A172 (cell line): ENCODE results near the gene SUGCT. TPM values are rescaled to one million over a fixed set of nuclear protein-coding genes. Genes with fewer than 3 reads are reported as not detected.

Source experiments
- DNase-seq: peaks from one replicate; pipeline ENCODE4 v3.0.0-alpha.2; 2015; ENCODE audit warnings: low spot score
- total RNA-seq: library from RNA; depleted of rRNA; stranded (reverse); fragments of >200 nt; shearing (Covaris generic); gene quantifications from 2 replicates; pipeline ENCODE4 v1.2.3, GENCODE V29; 2014

The SUGCT gene
- total RNA-seq, 1 experiment from 2014 or later: 3.3 TPM

GRCh38 chr7:40324914-40325313 lies 190.1 kb downstream of the SUGCT start:
- DNase-seq: no peak

DNA sequence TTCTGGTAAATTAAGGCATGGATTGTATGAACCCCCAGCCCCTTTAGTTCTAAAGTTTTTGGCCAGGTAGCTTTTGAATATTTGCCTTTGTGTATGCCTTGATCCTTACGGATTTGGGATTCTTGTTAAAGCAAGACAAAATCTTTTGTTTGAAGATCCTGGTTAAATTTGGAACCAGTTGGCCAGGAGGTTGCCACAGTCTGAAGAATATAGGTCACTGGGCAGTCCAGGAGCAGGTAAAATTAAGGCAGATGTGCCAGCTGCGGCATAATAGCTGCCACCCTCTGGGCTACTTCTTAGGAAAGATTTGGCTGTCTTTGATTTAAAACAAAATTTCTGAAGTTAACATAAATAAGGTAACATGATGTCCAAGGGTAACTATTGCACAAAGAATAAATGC lies 192.3 kb downstream of the SUGCT start:
- no peak for DNase-seq

GRCh38 chr7:40327873-40328272 lies 193.1 kb downstream of the SUGCT start:
- DNase-seq: no peak

GRCh38 chr7:40329601-40330153 lies 194.9 kb downstream of the SUGCT start:
- DNase-seq: peak; percentile 53

- no peak for DNase-seq
Measured at GRCh38 chr7:40330408-40330807, 195.6 kb downstream of the SUGCT start.

DNA sequence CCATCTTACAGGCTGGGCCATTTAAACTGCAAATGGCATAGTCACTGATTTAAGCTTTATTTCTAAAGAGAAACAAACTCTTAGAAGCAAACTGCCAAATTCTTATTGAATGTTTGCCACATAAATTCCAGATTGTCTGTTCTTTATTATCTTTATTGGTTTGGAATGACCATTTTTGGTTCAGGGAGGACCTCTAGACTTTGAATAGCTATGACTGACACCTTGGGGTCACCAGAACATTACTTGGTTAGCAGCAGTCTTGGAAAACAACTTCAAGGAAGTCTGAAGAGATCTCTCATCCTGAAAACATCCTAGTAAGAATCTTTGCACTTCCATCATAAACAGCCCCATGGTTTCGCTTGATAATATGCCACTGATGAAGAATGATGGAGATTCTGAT lies 197.1 kb downstream of the SUGCT start:
- no peak for DNase-seq

- DNase-seq: no peak
Measured at GRCh38 chr7:40332516-40332915, 197.7 kb downstream of the SUGCT start.

- DNase-seq: no peak
Measured at GRCh38 chr7:40341836-40342235, 207.0 kb downstream of the SUGCT start.

DNA sequence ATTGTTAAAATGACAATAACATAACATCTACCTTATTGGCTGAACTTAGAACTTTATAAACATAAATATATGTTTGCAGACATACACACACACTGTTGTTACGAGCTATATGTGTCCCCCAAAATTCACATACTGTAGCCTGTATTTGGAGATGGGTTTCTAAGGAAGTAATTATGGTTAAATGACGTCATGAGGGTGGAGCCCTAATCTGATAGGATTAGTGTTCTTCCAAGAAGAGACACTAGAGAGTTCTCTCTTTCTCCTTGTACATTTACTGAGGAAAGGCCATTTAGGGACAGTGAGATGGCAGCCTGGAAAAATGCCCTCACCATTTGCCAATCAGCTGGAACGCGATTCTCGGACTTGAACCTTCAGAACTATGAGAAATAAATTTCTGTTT lies 211.7 kb downstream of the SUGCT start:
- DNase-seq: no peak

DNA sequence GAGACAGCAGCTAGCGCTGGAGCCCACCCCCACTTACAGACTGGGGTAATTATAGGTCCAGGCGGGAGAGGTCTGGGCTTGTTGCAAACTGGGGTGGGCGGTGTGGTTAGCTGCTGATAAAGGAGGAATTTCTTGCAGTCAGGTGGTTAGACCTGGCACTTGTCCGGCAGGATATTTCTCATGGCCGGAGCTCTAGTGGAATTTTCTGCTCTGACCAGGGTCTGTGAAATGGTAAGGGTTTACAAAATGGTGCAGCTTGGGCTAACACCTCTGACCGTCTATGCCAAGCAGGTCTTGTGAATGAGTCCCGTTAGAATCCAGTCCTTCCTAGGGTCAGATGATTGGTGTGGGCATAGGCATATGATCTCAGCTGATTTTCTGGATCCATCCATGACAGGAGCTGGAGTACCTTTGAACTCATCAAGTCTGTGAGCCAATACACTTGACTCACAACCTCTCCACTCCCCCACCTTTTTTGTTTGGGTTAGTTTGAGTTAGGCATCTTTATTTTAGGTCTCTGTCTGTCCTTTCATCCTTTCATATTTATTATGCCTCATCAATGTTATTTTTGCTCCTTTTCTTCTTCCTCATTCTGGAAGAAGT lies 213.4 kb downstream of the SUGCT start:
- DNase-seq: peak; percentile 45

- DNase-seq: no peak
Measured at GRCh38 chr7:40350100-40350499, 215.3 kb downstream of the SUGCT start.

DNA sequence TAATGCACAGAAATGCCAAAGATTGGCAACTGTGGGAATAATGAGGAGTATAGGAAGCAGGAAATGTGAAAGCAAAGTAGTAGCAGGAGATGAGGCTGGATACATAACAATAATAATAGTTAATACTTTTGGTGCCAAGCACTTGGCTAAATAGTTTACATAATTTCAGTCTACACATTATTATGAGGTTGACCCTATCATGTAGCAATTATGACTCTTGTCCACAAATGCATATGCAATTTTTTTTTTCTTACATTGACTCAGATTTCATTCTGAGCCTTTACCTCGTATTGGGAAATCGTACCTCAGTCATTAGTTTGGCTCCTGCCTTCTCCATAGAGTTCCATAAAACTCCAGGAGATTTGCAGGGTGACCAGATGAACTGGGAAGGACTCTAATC lies 219.9 kb downstream of the SUGCT start:
- DNase-seq: no peak

- no peak for DNase-seq
Measured at GRCh38 chr7:40356312-40356711, 221.5 kb downstream of the SUGCT start.

DNA sequence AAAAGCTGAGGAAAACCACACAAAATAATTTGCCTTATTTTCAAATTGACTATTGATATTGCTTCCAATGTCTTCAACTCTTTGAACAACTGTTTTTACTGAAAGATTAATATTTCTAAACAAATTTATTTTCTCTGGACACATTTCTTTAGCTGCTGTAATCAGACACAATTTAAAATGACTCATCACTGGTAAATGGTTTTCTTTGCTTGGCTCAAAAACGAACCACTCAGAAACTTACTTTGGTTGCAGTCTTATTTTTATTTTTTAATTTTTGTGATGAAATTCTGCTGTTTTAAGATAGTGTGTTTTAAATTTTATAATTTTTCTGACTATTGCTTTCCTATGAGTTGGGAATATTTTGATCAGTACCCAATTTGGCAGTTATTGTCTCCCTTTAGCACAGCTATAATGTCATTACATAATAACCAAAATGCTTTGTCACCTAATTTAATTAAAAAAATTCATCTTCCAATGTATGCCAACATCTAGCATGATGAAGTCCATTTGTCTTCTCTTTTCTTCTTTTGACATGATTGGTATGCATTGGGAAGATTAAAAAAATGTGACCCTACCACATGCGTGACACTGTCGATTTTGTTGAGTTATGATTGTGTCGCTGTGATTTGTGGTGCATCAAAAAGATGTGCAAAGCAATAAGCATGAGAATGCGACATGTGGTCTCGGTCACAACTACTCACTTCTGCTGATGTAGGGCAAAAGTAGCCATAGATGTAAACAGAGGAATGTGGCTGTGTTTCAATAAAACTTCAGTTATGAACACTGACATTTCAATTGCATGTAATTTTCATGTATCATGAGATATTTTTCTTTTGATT lies 222.3 kb downstream of the SUGCT start:
- no peak for DNase-seq

DNA sequence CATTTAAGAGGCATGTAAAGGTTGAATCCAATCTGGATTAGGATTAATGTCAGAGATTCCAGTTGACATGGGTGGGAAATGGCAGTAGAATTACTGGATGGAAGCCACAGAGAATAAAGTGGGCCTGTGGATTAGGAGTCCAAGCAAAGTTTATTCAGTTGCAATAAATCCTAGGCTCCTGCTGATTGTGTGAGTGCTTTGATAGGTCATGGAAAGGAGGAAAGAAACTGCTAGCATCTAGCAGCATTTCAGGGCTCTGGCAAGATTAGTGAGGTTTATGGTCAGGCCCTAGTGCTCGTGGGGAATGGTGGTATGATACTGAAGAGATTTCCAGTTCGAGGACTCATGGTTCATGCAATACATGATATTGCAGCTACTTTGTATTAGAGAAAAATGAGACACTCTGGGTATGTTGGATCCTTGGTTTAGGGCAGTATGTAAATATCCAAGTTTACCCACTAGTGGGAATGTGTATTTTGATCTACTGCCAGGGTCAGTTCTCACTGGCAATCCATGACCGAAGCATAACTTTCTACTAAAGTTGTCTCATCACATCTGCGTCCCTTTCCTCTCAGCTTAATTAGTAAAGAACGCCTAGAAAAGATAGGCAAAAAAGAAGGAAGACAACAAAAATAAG lies 235.0 kb downstream of the SUGCT start:
- no peak for DNase-seq

- DNase-seq: no peak
Measured at GRCh38 chr7:40371806-40372440, 237.1 kb downstream of the SUGCT start.

DNA sequence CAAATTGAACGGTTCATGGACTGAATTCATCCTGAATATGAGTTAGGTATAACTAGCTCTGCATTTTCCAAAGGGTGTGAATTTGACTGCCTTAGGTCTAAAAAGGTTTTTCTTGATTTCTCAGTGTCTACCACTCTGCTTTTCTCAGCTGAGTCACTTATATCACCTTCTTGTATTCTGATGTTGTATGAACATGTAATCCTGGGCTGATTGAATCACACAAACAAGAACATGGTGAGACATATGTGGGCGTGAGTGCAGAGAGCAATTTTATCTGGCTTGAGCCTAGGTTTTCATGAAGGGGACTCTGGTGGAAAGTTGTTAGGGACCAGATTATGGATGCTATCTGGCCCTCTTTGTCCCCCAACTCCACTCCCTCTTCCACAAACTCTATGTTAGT lies 239.8 kb downstream of the SUGCT start:
- no peak for DNase-seq

GRCh38 chr7:40380111-40380510 lies 245.3 kb downstream of the SUGCT start:
- DNase-seq: no peak

- no peak for DNase-seq
Measured at GRCh38 chr7:40382145-40382544, 247.3 kb downstream of the SUGCT start.

GRCh38 chr7:40393660-40394059 lies 258.9 kb downstream of the SUGCT start:
- DNase-seq: no peak

DNA sequence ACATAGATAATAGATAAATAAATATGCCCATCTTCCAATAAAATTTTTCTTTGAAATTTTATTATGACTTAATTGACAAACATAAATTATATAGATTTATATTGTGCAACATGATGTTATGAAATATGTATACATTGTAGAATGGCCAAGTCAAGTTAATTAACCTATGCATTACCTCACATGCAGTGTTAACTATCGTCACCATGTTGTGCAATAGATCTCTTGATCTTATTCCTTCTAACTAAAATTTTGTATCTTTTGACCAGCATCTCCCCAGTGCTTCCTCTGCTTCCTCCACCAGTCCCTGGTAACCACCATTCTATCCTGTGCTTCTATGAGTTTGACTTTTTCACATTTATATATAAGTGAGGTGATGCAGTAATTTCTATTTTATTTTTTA lies 259.6 kb downstream of the SUGCT start:
- no peak for DNase-seq

DNA sequence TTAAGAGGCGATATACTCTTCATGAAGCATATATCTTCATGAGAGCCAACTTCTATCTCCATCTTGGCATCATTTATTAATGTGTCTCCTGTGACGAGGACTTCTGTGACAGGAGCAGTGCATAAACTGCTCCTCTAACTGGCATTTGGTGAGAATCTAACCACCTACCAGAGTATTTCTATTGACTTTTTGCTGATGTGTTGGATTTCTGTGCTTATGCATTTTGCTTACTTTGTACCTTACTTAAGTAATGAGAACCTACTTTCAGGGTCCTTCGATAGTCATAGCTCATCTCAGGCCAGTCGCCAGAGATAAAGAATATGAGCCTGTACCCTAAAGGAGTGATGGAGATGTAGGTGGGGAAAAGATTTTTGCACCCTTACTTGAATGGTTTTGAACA lies 265.7 kb downstream of the SUGCT start:
- DNase-seq: no peak
